Mucosa of stomach (tissue), 1 donor: ENCODE data around the gene DDAH1.

Experiments
- H3K27me3 ChIP-seq: one replicate; pipeline ENCODE4 v1.7.0; 2013; ENCODE audit warnings: mild to moderate bottlenecking, low read length; ENCODE audit not compliant: control insufficient read depth, insufficient read depth
- H3K36me3 ChIP-seq: one replicate; pipeline ENCODE4 v1.7.0; 2013; ENCODE audit warnings: low read length; ENCODE audit not compliant: control insufficient read depth, insufficient read depth
- H3K4me1 ChIP-seq: one replicate; pipeline ENCODE4 v1.7.0; 2013; ENCODE audit warnings: mild to moderate bottlenecking, low read length; ENCODE audit not compliant: control insufficient read depth, insufficient read depth
- H3K4me3 ChIP-seq: one replicate; pipeline ENCODE4 v1.7.0; 2013; ENCODE audit warnings: low read length
- H3K9ac ChIP-seq: one replicate; pipeline ENCODE4 v1.7.0; 2013; ENCODE audit warnings: mild to moderate bottlenecking, low read length, moderate library complexity
- H3K9me3 ChIP-seq: one replicate; pipeline ENCODE4 v1.7.0; 2013; ENCODE audit warnings: mild to moderate bottlenecking, low read length, moderate library complexity; ENCODE audit not compliant: control insufficient read depth
- donor health status: Pancreatic carcinoma.

Gene DDAH1

GRCh38 chr1:85297538-85297854 lies 167.5 kb downstream of the DDAH1 start:
- no peaks in the 10 kb centered on the region for H3K36me3 ChIP-seq
- peaks cover 18% of the 10 kb centered on the region for H3K4me1 ChIP-seq
- H3K9ac ChIP-seq, result no peak overlapping the region
- H3K9me3 ChIP-seq, result no peaks in the 10 kb centered on the region
- no peak overlapping the region for H3K4me3 ChIP-seq
- H3K27me3 ChIP-seq, result no peaks in the 10 kb centered on the region

- Histone ChIP-seq H3K36me3 (no peaks in the 10 kb centered on the region), H3K4me3 (no peak overlapping the region), H3K9ac (no peak overlapping the region), H3K9me3 (no peaks in the 10 kb centered on the region), H3K27me3 (no peaks in the 10 kb centered on the region), H3K4me1 (peaks cover 18% of the 10 kb centered on the region)
These were observed 168.0 kb downstream of the DDAH1 start for GRCh38 chr1:85296980-85297379.

- Histone ChIP-seq H3K27me3 (no peaks in the 10 kb centered on the region), H3K4me1 (peaks cover 18% of the 10 kb centered on the region), H3K9ac (no peak overlapping the region), H3K9me3 (no peaks in the 10 kb centered on the region), H3K36me3 (no peaks in the 10 kb centered on the region), H3K4me3 (no peak overlapping the region)
These were observed 169.3 kb downstream of the DDAH1 start for GRCh38 chr1:85295654-85296053.

- Histone ChIP-seq H3K4me1 (peaks cover 18% of the 10 kb centered on the region), H3K4me3 (no peak overlapping the region), H3K36me3 (no peaks in the 10 kb centered on the region), H3K9me3 (no peaks in the 10 kb centered on the region), H3K27me3 (no peaks in the 10 kb centered on the region), H3K9ac (no peak overlapping the region)
These were observed 169.9 kb downstream of the DDAH1 start for GRCh38 chr1:85295006-85295431.

GRCh38 chr1:85290826-85291225 lies 174.1 kb downstream of the DDAH1 start:
- peaks cover 5% of the 10 kb centered on the region for H3K4me1 ChIP-seq
- no peaks in the 10 kb centered on the region for H3K9me3 ChIP-seq
- no peaks in the 10 kb centered on the region for H3K27me3 ChIP-seq
- no peak overlapping the region for H3K4me3 ChIP-seq
- H3K9ac ChIP-seq, result no peak overlapping the region
- H3K36me3 ChIP-seq, result no peaks in the 10 kb centered on the region

- Histone ChIP-seq H3K4me3 (no peak overlapping the region), H3K9me3 (no peaks in the 10 kb centered on the region), H3K27me3 (no peaks in the 10 kb centered on the region), H3K4me1 (peaks cover 5% of the 10 kb centered on the region), H3K36me3 (no peaks in the 10 kb centered on the region), H3K9ac (no peak overlapping the region)
These were observed 175.1 kb downstream of the DDAH1 start for GRCh38 chr1:85289848-85290335.

GRCh38 chr1:85289207-85289847 lies 175.6 kb downstream of the DDAH1 start:
- H3K9ac ChIP-seq, result no peak overlapping the region

GRCh38 chr1:85284202-85284601 lies 180.8 kb downstream of the DDAH1 start:
- no peak overlapping the region for H3K4me3 ChIP-seq
- H3K9ac ChIP-seq, result no peak overlapping the region
- H3K27me3 ChIP-seq, result no peaks in the 10 kb centered on the region
- no peaks in the 10 kb centered on the region for H3K36me3 ChIP-seq
- H3K9me3 ChIP-seq, result no peaks in the 10 kb centered on the region
- peaks cover 21% of the 10 kb centered on the region for H3K4me1 ChIP-seq

More at GRCh38 chr1:85289207-85289847, 175.6 kb downstream of the DDAH1 start:
- no peaks in the 10 kb centered on the region for H3K36me3 ChIP-seq
- H3K9me3 ChIP-seq, result no peaks in the 10 kb centered on the region
- H3K27me3 ChIP-seq, result no peaks in the 10 kb centered on the region
- no peak overlapping the region for H3K4me3 ChIP-seq
- peaks cover 5% of the 10 kb centered on the region for H3K4me1 ChIP-seq

GRCh38 chr1:85283475-85284199 lies 181.3 kb downstream of the DDAH1 start:
- H3K9ac ChIP-seq, result no peak overlapping the region

GRCh38 chr1:85282424-85282823 lies 182.5 kb downstream of the DDAH1 start:
- peaks cover 24% of the 10 kb centered on the region for H3K4me1 ChIP-seq
- no peaks in the 10 kb centered on the region for H3K27me3 ChIP-seq

More at GRCh38 chr1:85283475-85284199, 181.3 kb downstream of the DDAH1 start:
- peaks cover 26% of the 10 kb centered on the region for H3K4me1 ChIP-seq
- H3K27me3 ChIP-seq, result no peaks in the 10 kb centered on the region
- no peaks in the 10 kb centered on the region for H3K9me3 ChIP-seq
- H3K36me3 ChIP-seq, result no peaks in the 10 kb centered on the region
- no peak overlapping the region for H3K4me3 ChIP-seq

GRCh38 chr1:85280636-85281035 lies 184.3 kb downstream of the DDAH1 start:
- Histone ChIP-seq H3K4me3 (no peak overlapping the region), H3K9me3 (no peaks in the 10 kb centered on the region), H3K27me3 (no peaks in the 10 kb centered on the region), H3K4me1 (peaks cover 28% of the 10 kb centered on the region), H3K9ac (no peak overlapping the region), H3K36me3 (no peaks in the 10 kb centered on the region)

More at GRCh38 chr1:85282424-85282823, 182.5 kb downstream of the DDAH1 start:
- no peaks in the 10 kb centered on the region for H3K9me3 ChIP-seq
- H3K4me3 ChIP-seq, result no peak overlapping the region
- H3K36me3 ChIP-seq, result no peaks in the 10 kb centered on the region
- no peak overlapping the region for H3K9ac ChIP-seq

- Histone ChIP-seq H3K4me3 (no peak overlapping the region), H3K27me3 (no peaks in the 10 kb centered on the region), H3K9ac (no peak overlapping the region), H3K36me3 (no peaks in the 10 kb centered on the region), H3K4me1 (peaks cover 28% of the 10 kb centered on the region), H3K9me3 (no peaks in the 10 kb centered on the region)
These were observed 185.4 kb downstream of the DDAH1 start for GRCh38 chr1:85279458-85280080.
